Vagina (tissue), 2 donors: ENCODE results near the gene RAD1.

Experiments used
- CTCF ChIP-seq, 3 experiments: fragments of 450-650 bp in 2 of 3; fragments of 200-600 bp in 1 of 3; sonication (generic) in 1 of 3; IDR thresholded peaks; one replicate each; pipeline ENCODE4 v1.5.1; 2017 to 2019; ENCODE audit warnings: antibody characterized with exemption in 3 of 3, mild to moderate bottlenecking in 2 of 3, moderate library complexity in 2 of 3
- POLR2AphosphoS5 ChIP-seq, 2 donors: sonication (generic); formaldehyde crosslinking; IDR thresholded peaks; one replicate each; pipeline ENCODE4 v1.9.0; 2017; ENCODE audit warnings: antibody characterized with exemption in 2 of 2, mild to moderate bottlenecking in 2 of 2, low read depth in 1 of 2; ENCODE audit not compliant: insufficient read depth in 1 of 2

- TF ChIP-seq CTCF (IDR thresholded peaks at IDR 0.05) (no peak), POLR2AphosphoS5 (IDR thresholded peaks at IDR 0.05; ENCODE audit: insufficient read depth in 1 of 2, low read depth in 1 of 2) (no peak)
Measured at GRCh38 chr5:34894716-34895115, 20.6 kb downstream of the RAD1 start.
